HG02870 (cell line): ENCODE data around the gene PLXNA2.

Source experiments
- ATAC-seq: cut with Tn5 transposase; IDR thresholded peaks from one replicate; pipeline ENCODE4 v1.9.1; 2021; ENCODE audit warnings: mild to moderate bottlenecking, moderate library complexity; ENCODE audit not compliant: unreplicated experiment

Gene PLXNA2

DNA sequence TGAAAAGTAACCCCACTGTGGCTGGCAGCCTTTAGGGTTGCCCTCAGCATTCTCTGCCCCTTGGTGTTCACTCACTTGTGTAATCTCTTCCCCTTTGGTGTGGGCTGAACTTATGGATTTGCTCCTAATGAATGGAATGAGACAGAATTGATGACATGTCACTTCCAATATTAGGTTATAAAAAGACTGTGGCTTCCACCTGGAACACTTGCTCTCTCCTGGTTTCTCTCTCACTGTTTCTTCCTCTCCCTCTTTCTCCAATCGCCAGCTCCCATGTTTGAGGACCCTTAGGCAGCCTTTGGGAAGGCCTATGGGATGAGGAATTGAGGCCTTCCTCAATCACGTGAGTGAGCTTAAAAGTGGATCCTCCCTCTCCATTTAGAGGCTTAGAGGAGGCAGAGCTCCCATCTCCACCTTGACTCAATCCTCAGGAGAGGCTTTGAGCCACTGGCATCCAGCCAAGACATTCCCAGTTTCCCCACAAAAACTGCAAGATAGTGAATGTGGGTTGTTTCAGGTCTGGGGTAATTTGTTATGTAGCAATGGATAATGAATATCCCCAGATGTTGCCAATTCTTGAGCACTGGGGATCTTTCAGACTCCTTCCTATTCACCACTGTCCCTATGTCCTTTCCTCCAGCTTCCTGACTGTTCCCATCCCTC is 237.8 kb downstream of the PLXNA2 start:
- ATAC-seq = no peak

DNA sequence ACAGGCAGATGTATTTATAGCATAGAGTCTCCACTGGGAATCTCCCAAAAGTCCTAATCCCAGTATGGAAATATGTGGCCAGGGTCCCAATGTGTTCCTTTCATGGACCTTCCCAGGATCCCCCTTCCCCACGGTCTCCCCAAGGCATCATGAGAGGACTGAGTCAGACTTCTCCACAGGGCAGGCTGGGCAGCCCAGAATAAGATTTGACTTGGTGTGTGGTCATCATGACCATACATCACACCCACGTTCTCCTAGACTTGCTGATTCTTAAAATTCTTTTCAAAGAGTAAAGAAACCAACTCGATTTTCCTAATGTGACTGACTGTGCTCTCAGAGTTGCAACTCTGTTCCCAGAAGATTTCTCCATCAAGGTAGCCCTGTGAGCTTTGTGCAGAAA is 239.3 kb downstream of the PLXNA2 start:
- ATAC-seq = no peak

DNA sequence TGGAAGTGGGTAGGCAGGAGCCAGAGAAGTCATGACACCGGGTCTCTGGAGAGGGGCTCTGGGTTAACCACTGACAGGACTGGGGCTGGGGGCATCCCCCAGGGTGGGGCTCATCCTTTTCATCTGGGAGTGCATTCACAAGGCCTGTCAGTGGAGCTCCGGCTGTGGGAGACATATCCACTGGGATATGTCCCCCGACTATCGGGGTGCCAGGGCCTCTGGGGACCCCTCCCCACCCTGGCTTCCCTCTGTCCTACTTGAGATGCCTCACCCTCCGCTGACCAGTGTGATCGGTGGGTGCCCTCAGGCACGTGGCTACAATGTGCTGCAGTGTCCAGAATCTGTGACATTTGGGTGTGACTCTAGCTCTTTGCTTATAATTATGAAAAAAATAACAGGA is 240.9 kb downstream of the PLXNA2 start:
- no peak for ATAC-seq

DNA sequence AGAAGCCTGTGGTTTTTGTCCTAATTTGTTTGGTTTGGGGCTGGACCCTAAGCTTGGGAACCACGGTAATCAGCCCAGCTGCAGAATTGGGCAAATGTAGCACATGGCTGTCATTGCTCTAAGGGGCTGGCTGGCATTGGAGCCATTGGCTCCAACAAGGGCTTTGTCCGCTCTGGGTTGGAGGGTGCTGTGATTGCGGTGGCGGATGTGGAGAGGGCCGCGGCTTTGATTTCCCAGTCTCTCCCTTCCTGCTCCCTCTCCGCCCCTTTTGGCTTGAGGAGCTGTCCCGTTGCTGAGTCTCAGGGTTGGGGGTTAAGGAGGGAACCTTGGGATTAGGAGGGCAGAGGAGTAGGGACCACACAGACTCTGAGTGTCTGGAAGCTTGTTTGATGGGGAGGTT is 241.5 kb downstream of the PLXNA2 start:
- ATAC-seq = no peak

DNA sequence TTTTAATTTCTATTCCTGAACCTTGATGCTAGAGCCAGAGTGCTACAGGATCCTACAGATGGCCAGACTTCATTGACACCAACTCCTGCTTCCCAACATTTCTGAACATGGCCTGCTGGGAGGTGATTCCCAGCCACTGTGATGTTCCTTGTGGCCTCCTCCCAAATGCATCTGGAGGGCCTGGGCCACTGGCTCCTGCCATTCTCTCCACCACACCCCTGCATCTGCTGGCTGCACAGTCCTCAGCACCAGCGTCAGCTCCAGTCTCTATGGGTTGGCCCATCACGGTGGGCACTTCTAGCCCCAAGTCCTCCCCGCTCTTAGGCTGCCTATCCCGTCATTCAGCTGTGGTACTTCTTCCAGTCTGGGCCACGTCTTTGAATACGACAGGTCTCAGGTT is 242.1 kb downstream of the PLXNA2 start:
- no peak for ATAC-seq

DNA sequence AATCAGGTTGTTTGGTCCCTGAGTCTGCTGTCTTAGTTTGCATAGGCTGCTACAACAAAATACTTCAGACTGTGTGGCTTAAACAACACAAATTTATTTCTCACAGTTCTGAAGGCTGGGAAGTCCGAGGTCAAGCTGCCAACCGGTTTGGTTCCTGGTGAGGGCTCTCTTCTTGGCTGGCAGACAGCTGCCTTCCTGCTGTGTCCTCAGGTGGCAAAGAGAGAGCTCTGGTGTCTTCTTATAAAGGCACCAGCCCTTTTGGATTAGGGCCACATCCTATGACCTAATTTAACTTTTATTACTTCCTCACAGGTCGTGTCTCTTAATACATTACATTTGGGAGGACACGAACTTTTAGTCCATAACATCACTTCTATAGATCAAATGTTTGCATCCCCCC is 243.7 kb downstream of the PLXNA2 start:
- ATAC-seq = no peak

DNA sequence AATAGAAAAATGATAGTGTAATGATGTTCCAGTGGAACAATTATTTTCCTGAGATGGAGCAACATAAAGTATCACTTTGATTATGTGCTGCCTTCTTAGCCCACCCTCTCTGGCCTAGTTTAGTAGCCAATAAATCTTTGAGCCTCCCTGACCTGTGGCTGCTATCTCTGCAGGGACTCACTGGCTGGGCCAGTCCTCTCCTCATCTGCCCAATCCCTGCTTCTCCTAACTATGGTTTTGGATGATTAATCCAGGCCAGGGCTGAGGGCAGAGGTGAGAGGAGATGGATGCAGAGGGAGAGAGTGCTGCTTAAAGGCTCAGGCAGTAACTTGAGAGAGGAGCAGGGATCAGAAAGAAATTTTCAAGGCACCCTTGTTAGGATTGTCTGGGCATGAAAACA is 244.2 kb downstream of the PLXNA2 start:
- ATAC-seq = no peak

DNA sequence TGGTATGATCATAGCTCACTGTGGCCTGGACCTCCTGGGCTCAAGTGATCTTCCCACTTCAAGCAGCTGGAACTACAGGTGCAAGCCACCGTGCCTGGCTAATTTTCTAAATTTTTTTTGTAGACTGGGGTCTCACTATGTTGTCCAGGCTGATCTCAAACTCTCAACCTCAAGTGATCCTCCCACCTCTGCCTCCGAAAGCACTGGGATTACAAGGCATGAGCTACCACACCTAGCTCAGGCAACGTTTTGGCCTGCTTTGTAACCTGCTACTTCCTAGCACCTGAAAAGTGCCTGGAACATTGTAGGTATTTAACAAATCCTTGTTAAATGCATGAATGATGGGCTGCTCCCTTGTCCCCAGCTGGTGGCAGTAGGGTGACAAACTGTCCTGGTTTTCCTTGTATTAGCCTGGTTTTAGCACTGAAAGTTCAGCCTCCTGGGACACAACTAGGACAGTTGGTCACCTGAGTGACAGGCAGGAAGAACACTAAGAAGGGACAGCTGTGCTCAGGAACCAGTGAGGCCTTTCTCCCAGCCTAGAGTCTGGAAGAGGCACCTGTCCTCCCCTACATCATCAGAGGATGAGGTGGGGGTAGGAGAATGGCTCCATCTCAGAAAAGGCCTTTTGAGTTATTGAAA is 244.8 kb downstream of the PLXNA2 start:
- ATAC-seq = no peak

DNA sequence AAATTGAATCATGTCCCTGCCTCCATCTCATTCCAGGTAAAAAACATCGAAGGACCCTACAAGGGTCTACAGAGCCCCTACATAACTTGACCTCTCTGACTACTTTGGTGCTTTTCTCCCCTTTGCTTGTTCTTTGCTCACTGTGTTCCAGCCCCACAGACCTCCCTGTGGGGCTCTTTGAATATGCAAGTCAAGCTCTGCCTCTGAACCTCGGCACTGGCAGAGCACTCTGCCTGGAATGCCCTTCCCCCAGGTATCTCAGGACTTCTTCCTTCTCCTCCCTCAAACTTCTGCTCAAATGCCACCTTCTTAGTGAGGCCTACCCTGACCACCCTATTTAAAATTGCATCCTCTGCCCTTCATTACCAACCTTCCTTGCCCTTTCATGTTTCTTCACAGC is 245.5 kb downstream of the PLXNA2 start:
- no peak for ATAC-seq

DNA sequence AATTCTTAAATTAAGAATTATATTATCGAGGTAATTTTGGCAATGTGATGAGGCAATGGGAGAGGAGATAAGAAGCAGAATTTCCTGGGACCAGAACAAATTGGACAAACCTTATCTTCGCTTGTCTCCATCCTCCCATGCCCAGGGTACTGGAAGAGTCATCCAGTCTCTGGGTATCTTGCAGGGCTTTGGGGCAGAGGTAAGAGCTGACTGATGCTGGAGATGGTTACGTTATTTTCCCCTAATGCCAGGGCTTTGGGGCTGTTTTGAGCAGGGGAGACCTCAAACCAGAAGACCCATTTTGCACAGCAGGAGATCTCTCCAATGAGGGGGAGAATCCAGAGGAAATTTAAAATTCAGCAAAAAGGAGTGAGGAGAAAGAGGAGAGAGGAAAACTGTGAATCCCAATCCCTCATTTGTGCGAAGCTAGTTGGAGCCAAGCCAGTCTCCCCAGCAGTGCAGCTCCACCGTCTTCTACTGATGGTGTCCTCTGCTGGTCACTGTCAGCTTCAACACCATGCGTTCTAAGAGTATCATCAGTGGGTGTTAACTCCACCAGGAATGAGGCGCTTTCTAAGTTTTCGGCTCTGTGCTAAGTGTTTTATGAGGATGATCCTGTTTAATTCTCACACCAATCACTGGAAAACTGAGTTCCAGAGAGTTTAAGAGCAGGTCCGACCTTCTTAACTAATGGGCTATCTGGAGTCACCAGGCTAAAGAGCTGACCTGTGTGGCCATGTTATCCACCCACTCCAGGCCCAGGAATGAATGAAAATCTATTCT is 246.5 kb downstream of the PLXNA2 start:
- no peak for ATAC-seq

DNA sequence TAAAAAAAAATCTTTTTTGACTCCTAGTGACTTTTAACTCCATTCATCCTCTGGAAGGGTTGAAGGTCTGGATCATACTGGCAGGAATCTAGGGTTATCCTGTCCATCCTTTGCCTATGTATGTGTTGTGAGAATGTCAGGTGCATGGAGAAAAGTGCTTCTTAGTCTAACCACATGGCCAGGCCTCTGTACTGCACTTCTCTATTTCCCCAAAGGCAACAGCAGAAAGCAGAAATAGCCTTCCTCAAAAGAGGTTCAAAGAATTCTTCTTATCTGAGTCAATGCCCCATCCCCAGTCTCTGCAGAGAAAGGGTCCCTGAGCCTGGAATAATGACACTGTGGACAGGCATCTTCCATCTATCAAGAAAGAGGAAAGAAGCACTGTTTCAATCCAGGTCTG is 247.5 kb downstream of the PLXNA2 start:
- no peak for ATAC-seq

DNA sequence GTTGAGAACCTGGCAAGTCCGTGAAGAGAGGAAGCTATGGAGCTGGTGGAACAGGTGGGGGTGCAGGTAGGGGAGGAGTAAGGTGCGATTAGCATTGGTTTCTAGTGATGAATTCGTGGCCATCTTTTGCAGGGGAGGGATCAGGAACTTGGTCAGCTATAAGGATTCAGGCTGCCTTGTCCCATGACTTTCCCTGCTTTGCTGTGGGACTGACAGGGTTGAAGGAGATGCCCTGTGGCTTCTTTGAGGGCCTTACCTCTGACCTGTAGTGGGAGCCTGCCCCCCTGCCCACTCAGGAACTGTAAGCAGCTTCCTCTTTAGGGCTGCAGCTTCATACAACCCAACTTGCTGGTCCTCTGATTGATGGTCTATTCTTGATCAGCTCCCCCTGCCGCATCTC is 248.6 kb downstream of the PLXNA2 start:
- no peak for ATAC-seq

DNA sequence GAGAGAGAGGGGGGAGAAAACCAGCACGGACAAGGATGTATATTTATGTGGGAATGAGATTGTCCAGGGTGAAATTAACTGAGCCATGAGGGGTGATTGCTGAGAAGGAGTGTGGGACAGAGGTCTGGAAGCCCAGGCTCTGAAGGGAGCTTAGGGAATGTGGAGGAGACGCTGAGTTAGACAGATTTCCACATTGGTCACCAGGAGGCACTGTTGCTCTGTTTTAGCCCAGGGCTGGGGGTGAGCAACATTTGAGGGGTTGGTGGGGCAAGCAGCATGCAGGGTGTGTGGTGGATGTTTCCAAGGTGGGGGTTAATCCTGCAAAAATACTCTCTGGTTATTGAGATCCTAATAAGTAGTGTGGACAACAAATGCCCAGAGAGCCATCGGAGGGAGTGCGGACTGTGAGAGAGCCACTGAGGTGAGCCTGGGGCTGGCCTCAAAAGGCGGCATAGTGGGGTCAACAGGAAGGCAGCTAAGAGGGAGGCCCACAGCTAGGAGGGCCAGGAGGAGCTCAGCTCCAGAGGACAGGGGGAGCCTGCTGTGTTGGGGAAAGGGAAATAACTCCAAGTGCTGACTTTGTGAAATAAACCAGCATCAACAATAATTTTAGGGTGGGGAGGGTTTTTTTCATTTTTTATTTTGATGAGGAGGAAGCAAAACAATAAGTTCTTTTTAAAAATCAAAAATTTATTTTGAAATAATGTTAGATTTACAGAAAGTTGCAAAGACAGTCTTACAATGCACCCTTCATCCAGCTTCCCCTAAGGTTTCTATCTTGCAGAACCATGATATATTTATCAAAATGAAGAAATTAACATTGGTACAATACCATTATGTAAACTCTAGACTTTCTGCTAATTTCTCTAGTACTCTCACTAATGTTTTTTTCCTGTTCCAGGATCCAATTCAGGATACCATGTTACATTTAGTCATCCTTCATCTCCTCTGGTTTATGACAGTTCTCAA is 250.4 kb downstream of the PLXNA2 start:
- no peak for ATAC-seq

DNA sequence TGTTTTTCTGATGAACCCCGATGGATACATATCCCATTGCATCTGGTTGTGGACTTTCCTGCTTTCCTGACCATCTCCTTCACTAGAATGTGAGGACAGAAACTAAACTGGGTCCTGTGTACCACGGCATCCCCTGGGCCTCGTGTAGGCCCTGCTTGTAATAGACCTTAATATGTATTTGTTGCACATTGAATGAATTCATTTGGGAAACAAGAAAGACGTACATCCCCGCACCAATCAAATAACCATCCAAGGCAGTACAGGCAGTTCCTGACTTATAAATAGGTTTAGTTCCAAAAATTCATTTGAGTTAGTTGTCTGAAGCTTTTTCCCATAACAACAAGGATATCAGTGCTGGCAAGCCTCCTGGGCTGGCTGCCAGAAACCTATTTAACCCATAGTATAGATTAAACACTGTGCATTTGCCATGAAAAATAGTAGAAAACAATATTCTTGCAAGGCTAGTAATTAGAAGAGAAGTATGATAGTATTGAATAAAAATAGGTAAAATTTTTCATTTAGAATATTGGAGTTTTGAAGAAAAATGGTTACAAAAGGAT is 251.4 kb downstream of the PLXNA2 start:
- no peak for ATAC-seq

DNA sequence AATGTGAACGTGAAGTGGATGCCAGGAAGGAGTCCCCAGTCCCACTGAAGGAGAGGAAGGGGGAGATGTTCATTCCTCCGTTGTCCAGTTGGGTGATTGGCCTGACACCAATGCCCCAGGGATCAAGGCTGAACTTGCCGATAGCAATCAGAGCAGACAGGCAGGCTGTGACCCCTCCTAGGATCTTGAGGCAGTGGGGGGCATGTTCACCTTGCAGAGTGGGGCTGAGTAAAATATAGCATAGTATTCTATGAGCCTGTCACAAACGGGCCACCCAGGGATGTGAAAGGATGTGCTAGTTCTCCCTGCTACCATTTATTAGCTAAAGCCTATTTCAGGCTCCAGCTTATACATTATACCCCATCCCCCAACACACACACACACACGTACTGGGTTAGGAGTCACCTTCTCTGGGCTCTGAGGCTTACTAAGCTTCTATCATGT is 252.6 kb downstream of the PLXNA2 start:
- no peak for ATAC-seq

DNA sequence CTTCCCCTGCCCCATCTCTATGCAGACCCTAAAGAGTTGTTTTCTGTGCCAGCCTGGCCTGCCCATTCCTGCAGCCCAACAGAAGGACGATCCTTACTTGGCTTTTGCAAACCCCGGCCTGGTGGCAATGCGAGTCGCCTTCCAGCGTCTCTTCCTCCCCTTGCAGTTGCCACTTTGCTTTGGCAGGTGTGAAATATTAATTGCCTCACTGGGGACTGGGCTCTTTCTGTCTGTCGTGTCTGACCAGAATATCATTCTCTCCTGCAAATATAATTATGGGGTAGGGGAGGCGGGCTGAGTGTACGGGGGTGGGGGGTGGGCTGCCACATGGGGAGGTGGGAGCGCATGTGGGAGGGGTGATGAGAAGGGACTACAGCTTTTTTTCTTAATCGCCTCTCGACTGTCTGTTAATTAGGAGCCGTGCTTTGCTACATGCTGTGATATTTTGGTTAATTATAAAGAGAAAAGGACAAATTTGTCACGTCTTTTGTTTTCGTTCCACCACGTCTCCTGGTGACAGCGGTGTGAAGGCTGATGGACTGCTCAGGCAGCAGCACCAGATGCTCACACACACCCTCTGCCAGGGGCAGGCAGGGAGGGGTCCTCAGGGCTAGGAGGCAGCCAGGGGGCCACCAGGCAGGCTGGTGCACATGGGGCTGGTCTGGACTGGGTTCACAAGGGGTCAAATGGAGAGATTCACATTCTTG is 253.2 kb downstream of the PLXNA2 start:
- ATAC-seq = no peak

DNA sequence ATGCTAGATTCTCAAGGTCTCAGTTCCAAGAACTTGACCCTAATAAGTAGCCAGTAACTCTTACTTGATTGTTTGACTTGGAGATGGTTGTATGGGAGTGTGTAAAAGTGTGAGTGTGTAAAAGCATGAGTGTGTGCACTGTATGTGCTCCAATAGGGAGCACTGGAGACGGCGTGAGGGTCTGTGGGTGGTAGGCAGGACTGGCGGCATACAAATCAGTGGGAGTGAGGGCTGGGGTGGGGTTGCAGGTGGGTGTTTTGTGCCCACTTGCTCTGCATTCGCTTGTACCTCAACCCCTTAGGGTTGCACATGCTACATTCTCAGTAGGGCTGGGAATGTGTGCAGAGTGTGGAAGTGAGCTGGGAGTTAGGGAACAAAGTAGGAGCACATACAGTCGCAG is 253.7 kb downstream of the PLXNA2 start:
- no peak for ATAC-seq

DNA sequence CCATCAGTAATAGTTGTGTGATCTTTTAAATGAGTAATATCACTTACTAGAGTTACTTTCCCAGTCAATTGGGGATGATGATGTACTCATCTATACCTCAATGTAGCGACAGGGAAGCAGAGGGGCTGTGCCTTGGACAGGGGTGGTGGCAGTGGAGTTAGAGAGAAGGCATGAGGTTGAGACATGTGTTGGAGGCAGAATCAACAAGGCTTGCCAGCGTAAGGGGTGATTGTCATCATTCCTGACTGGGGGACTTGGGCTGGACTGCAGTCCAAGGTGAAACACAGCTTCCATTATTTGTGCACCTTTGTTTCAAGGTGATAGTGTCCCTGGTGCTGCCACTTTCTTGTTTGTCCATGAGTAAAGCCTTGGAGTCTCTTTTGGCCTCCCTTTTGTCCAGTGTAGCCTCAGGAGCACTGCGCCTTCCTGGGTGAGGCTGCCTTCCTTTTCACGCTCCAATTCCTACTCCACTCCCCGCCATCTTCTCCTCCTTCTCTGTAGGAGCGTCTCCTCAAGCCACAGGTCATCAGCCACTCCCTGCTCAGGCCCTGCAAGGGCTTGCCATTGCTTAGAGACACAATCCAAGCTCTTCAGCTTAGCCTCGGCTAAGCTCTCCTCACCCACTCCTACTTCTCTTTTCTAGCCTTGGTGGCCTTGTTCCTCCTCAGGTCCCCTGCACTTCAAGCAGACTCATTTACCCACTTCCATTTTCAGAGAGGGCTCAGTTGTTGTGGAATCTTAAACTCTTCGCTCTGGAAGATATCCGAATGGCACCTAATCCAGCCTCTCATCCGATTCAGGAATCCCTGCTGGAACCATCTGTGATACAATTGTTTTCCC is 255.6 kb downstream of the PLXNA2 start:
- ATAC-seq = no peak

DNA sequence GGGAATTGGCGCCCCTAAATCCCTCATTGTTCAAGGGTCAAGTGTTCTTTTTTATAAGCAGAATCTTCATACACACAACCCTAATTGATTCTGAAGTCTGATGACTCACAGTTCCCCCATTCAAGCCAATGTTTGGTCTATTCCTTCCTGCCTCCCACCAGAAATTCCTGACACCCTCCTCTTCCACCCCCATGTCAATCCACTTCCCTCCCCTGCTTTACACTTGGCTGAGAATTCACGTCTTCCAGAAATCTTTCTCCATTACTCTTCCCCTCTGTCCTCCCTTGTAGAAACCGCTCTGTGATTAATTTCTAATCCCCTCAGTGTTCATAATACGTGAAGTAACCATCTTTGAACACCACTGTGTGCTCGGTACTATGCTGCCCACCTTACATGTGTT is 257.0 kb downstream of the PLXNA2 start:
- ATAC-seq = no peak
